ENCODE measurements around the gene NCOR1. TPM values are rescaled to one million over a fixed set of nuclear protein-coding genes. Genes with fewer than 3 reads are reported as not detected.
"Not testable (repeated sequence)": the region's sequence is repeated elsewhere in the genome, so short reads cannot be mapped to it uniquely, and the experiment has no call there.

Gene NCOR1
- polyA plus RNA-seq, 3 donors = 23.2 to 47.0 (median 37.9) TPM

DNA sequence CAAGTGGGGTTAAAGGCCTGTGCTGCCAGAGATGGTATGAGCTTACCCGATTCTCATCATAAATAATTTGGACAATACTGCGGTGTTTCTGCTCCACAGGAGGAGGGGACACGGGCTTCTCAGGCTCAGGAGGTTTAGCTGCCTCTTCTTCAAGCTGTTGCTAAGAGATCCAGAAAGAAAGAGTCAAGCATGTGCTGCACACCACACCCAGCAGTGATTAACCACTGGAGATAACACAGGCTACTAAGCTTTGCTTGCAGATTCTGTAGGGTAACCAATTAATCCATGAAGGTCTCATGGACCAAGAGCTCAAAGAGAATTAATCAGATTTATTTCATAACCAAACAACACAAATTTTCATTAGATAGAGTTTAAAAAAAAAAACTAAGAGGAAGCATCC is 56.6 kb downstream of the NCOR1 start:
- Histone ChIP-seq H3K9ac (ENCODE audit: insufficient read depth, low read length, poor library complexity, severe bottlenecking) (no peak overlapping the region), H3K4me1 (ENCODE audit: control insufficient read depth in 1 of 2, insufficient read depth in 2 of 2, low read length in 2 of 2) (no peaks in the 10 kb centered on the region), H3K27me3 (ENCODE audit: control insufficient read depth in 2 of 2, insufficient read depth in 2 of 2, low read length in 2 of 2) (no peaks in the 10 kb centered on the region), H2AFZ (ENCODE audit: insufficient read depth, low read depth, low read length, poor library complexity, severe bottlenecking) (no peak overlapping the region), H3K27ac (ENCODE audit: low read depth in 1 of 2, low read length in 2 of 2) (no peak overlapping the region), H3K4me2 (replicated peaks; ENCODE audit: extremely low read depth, low read length, poor library complexity, severe bottlenecking) (no peak overlapping the region), H3K79me2 (ENCODE audit: insufficient read depth, low read length) (no peaks in the 10 kb centered on the region), H3K36me3 (replicated peaks in 1 of 2; ENCODE audit: control insufficient read depth in 1 of 2, insufficient read depth in 2 of 2, low read length in 2 of 2) (peaks cover 58 to 80% of the 10 kb centered on the region in 2 donors), H4K20me1 (ENCODE audit: insufficient read depth, low read length) (peaks cover 10% of the 10 kb centered on the region), H3K9me3 (replicated peaks in 1 of 2; ENCODE audit: control insufficient read depth in 1 of 2, insufficient read depth in 1 of 2, low read length in 2 of 2) (no peaks in the 10 kb centered on the region), H3K4me3 (replicated peaks in 1 of 3; ENCODE audit: low read depth in 2 of 3, low read length in 3 of 3) (no peak overlapping the region)
- H3K4me3 Mint-ChIP-seq = no peak overlapping the region
- intact Hi-C loops (cut with micrococcal nuclease) = no loop called here
- no peak overlapping the region for H3K27ac Mint-ChIP-seq
- peaks cover 53 to 83% of the 10 kb centered on the region in 2 donors for H3K36me3 Mint-ChIP-seq
- TF ChIP-seq, protein P1, sequence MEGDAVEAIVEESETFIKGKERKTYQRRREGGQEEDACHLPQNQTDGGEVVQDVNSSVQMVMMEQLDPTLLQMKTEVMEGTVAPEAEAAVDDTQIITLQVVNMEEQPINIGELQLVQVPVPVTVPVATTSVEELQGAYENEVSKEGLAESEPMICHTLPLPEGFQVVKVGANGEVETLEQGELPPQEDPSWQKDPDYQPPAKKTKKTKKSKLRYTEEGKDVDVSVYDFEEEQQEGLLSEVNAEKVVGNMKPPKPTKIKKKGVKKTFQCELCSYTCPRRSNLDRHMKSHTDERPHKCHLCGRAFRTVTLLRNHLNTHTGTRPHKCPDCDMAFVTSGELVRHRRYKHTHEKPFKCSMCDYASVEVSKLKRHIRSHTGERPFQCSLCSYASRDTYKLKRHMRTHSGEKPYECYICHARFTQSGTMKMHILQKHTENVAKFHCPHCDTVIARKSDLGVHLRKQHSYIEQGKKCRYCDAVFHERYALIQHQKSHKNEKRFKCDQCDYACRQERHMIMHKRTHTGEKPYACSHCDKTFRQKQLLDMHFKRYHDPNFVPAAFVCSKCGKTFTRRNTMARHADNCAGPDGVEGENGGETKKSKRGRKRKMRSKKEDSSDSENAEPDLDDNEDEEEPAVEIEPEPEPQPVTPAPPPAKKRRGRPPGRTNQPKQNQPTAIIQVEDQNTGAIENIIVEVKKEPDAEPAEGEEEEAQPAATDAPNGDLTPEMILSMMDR (IDR thresholded peaks at IDR 0.05) = no peak
- H3K4me1 Mint-ChIP-seq = no peaks in the 10 kb centered on the region
- H3K27me3 Mint-ChIP-seq (ENCODE audit: low read depth in 3 of 3) = peaks cover 0 to 3% (median 0%) of the 10 kb centered on the region in 3 donors
- WGBS (ENCODE audit: insufficient coverage) = 100% methylated on average over 2 of the region's 3 CpGs
- no peak for DNase-seq
- H3K9me3 Mint-ChIP-seq = peaks cover 0 to 4% (median 0%) of the 10 kb centered on the region in 7 donors

DNA sequence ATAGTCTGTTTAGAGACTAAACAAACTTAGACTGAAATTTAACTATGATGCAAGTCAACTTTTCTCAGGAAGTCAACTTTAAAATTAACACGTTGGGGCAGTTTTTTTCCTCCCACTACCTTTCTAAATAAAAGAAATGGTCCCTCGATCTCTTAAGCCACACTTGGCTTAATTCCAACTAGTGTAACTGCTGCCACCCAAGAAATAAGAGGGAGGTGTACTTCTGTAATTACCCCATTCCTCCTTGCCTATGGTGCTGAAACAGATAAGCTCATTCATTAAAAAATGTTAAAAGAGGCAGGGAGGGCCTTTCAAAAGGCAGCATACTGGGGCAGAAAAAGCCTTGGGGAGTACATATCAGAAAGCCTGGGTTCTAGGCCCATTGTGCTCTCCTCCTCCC is 59.8 kb downstream of the NCOR1 start:
- Histone ChIP-seq H3K4me1 (ENCODE audit: control insufficient read depth in 1 of 2, insufficient read depth in 2 of 2, low read length in 2 of 2) (no peaks in the 10 kb centered on the region), H3K36me3 (replicated peaks in 1 of 2; ENCODE audit: control insufficient read depth in 1 of 2, insufficient read depth in 2 of 2, low read length in 2 of 2) (peaks cover 72 to 92% of the 10 kb centered on the region in 2 donors), H3K4me2 (replicated peaks; ENCODE audit: extremely low read depth, low read length, poor library complexity, severe bottlenecking) (no peak overlapping the region), H3K9ac (ENCODE audit: insufficient read depth, low read length, poor library complexity, severe bottlenecking) (no peak overlapping the region), H3K79me2 (ENCODE audit: insufficient read depth, low read length) (no peaks in the 10 kb centered on the region), H3K27ac (ENCODE audit: low read depth in 1 of 2, low read length in 2 of 2) (peak overlapping the region in 1 of 2 donors; percentile 7), H2AFZ (ENCODE audit: insufficient read depth, low read depth, low read length, poor library complexity, severe bottlenecking) (no peak overlapping the region), H3K4me3 (replicated peaks in 1 of 3; ENCODE audit: low read depth in 2 of 3, low read length in 3 of 3) (no peak overlapping the region), H3K27me3 (ENCODE audit: control insufficient read depth in 2 of 2, insufficient read depth in 2 of 2, low read length in 2 of 2) (no peaks in the 10 kb centered on the region), H3K9me3 (replicated peaks in 1 of 2; ENCODE audit: control insufficient read depth in 1 of 2, insufficient read depth in 1 of 2, low read length in 2 of 2) (no peaks in the 10 kb centered on the region), H4K20me1 (ENCODE audit: insufficient read depth, low read length) (peaks cover 4% of the 10 kb centered on the region)
- H3K27ac Mint-ChIP-seq = no peak overlapping the region
- TF ChIP-seq, protein P1 (IDR thresholded peaks at IDR 0.05) = no peak
- no peak overlapping the region for H3K4me3 Mint-ChIP-seq
- H3K36me3 Mint-ChIP-seq = peaks cover 55 to 86% of the 10 kb centered on the region in 2 donors
- no peaks in the 10 kb centered on the region for H3K4me1 Mint-ChIP-seq
- peaks cover 0 to 2% (median 0%) of the 10 kb centered on the region in 3 donors for H3K27me3 Mint-ChIP-seq (ENCODE audit: low read depth in 3 of 3)
- intact Hi-C loops (cut with micrococcal nuclease) = no loop called here
- no CpG with 5 or more reads among the region's 2 CpGs for WGBS (ENCODE audit: insufficient coverage)
- H3K9me3 Mint-ChIP-seq = peaks cover 0 to 4% (median 0%) of the 10 kb centered on the region in 7 donors
- DNase-seq = no peak

DNA sequence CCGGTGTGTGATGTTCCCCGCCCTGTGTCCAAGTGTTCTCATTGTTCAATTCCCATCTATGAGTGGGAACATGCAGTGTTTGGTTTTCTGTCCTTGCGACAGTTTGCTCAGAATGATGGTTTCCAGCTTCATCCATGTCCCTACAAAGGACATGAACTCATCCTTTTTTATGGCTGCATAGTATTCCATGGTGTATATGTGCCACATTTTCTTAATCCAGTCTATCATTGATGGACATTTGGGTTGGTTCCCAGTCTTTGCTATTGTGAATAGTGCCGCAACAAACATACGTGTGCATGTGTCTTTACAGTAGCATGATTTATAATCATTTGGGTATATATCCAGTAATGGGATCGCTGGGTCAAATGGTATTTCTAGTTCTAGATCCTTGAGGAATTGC is 63.0 kb downstream of the NCOR1 start:
- H3K27ac ChIP-seq (ENCODE audit: low read depth in 1 of 2, low read length in 2 of 2); H3K4me2 ChIP-seq (replicated peaks; ENCODE audit: extremely low read depth, low read length, poor library complexity, severe bottlenecking); H4K20me1 ChIP-seq (ENCODE audit: insufficient read depth, low read length); H3K27ac Mint-ChIP-seq; H3K9ac ChIP-seq (ENCODE audit: insufficient read depth, low read length, poor library complexity, severe bottlenecking); H3K4me1 Mint-ChIP-seq; intact Hi-C loops (cut with micrococcal nuclease); H3K9me3 Mint-ChIP-seq; H2AFZ ChIP-seq (ENCODE audit: insufficient read depth, low read depth, low read length, poor library complexity, severe bottlenecking); H3K79me2 ChIP-seq (ENCODE audit: insufficient read depth, low read length); H3K4me3 ChIP-seq (replicated peaks in 1 of 3; ENCODE audit: low read depth in 2 of 3, low read length in 3 of 3); H3K9me3 ChIP-seq (replicated peaks in 1 of 2; ENCODE audit: control insufficient read depth in 1 of 2, insufficient read depth in 1 of 2, low read length in 2 of 2); H3K4me1 ChIP-seq (ENCODE audit: control insufficient read depth in 1 of 2, insufficient read depth in 2 of 2, low read length in 2 of 2); H3K27me3 ChIP-seq (ENCODE audit: control insufficient read depth in 2 of 2, insufficient read depth in 2 of 2, low read length in 2 of 2); H3K4me3 Mint-ChIP-seq; H3K27me3 Mint-ChIP-seq (ENCODE audit: low read depth in 3 of 3); DNase-seq: not testable (repeated sequence)
- peaks cover 76 to 93% of the 10 kb centered on the region in 2 donors for H3K36me3 ChIP-seq (replicated peaks in 1 of 2; ENCODE audit: control insufficient read depth in 1 of 2, insufficient read depth in 2 of 2, low read length in 2 of 2)
- no CpG with 5 or more reads among the region's 6 CpGs for WGBS (ENCODE audit: insufficient coverage)
- peaks cover 64 to 81% of the 10 kb centered on the region in 2 donors for H3K36me3 Mint-ChIP-seq

Data from CD14-positive monocyte (primary cell).